GM20000 (cell line): ENCODE measurements around the gene CYP2C18.

Source experiments
- DNase-seq: peaks from one replicate; pipeline ENCODE4 v3.0.0; 2012; ENCODE audit warnings: low spot score
- TF ChIP-seq, protein P1 (sequence below): IDR thresholded peaks from 2 replicates; pipeline ENCODE4 v1.5.1; 2012; ENCODE audit warnings: mild to moderate bottlenecking, control low read depth; ENCODE audit errors: extremely low read depth, missing control alignments

The CYP2C18 gene

GRCh38 chr10:94785211-94785610 is 101.7 kb downstream of the CYP2C18 start:
- no peak for DNase-seq
- TF ChIP-seq, protein P1, sequence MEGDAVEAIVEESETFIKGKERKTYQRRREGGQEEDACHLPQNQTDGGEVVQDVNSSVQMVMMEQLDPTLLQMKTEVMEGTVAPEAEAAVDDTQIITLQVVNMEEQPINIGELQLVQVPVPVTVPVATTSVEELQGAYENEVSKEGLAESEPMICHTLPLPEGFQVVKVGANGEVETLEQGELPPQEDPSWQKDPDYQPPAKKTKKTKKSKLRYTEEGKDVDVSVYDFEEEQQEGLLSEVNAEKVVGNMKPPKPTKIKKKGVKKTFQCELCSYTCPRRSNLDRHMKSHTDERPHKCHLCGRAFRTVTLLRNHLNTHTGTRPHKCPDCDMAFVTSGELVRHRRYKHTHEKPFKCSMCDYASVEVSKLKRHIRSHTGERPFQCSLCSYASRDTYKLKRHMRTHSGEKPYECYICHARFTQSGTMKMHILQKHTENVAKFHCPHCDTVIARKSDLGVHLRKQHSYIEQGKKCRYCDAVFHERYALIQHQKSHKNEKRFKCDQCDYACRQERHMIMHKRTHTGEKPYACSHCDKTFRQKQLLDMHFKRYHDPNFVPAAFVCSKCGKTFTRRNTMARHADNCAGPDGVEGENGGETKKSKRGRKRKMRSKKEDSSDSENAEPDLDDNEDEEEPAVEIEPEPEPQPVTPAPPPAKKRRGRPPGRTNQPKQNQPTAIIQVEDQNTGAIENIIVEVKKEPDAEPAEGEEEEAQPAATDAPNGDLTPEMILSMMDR, result no peak
